Measurements from ENCODE around the gene ZNF888. TPM values are rescaled to one million over a fixed set of nuclear protein-coding genes. Genes with fewer than 3 reads are reported as not detected.
"Not testable (repeated sequence)": the region's sequence is repeated elsewhere in the genome, so short reads cannot be mapped to it uniquely, and the experiment has no call there.

The ZNF888 gene
- total and polyA plus RNA-seq, 7 experiments from 2014 or later: 1.3 to 7.2 (median 4.1) TPM

GRCh38 chr19:52946322-52947310, 23.4 kb upstream of the ZNF888 start:
- peaks cover 8 to 90% (median 57%) of the 10 kb centered on the region in 11 donors for H3K9me3 Mint-ChIP-seq
- no peak overlapping the region for H3K27ac Mint-ChIP-seq

GRCh38 chr19:52945652-52946321, 22.6 kb upstream of the ZNF888 start:
- Histone ChIP-seq H3K27ac (ENCODE audit: low read depth, low read length) (no peak overlapping the region), H3K4me3 (ENCODE audit: low read length) (no peak overlapping the region), H3K9me3 (ENCODE audit: control insufficient read depth in 2 of 3, low read length in 3 of 3) (peaks cover 11 to 58% (median 22%) of the 10 kb centered on the region in 3 experiments), H3K27me3 (ENCODE audit: control insufficient read depth in 2 of 2, insufficient read depth in 2 of 2, low read length in 2 of 2) (no peaks in the 10 kb centered on the region), H3K4me1 (ENCODE audit: control insufficient read depth in 2 of 2, insufficient read depth in 2 of 2, low read length in 2 of 2) (peaks cover 0 to 4% of the 10 kb centered on the region in 2 donors), H3K36me3 (ENCODE audit: control insufficient read depth in 2 of 3, insufficient read depth in 3 of 3, low read length in 3 of 3) (peaks cover 1 to 11% (median 3%) of the 10 kb centered on the region in 3 experiments)
- no peak overlapping the region for H3K27ac Mint-ChIP-seq
- DNase-seq (no peak), ATAC-seq (no peak)
- POLR2A ChIA-PET: no interaction called here
- H3K4me3 Mint-ChIP-seq: no peak overlapping the region
- peaks cover 9 to 18% (median 12%) of the 10 kb centered on the region in 7 donors for H3K4me1 Mint-ChIP-seq
- no peaks in the 10 kb centered on the region for H3K27me3 Mint-ChIP-seq
- H3K9me3 Mint-ChIP-seq: peaks cover 10 to 90% (median 51%) of the 10 kb centered on the region in 11 donors
- intact Hi-C loops (cut with micrococcal nuclease): no loop called here
- CTCF ChIA-PET: no interaction called here
- H3K36me3 Mint-ChIP-seq: peaks cover 10 to 39% (median 26%) of the 10 kb centered on the region in 5 donors

More at GRCh38 chr19:52946322-52947310, 23.4 kb upstream of the ZNF888 start:
- Mint-ChIP-seq H3K4me1 (peaks cover 3 to 12% (median 7%) of the 10 kb centered on the region in 7 donors), H3K27me3 (no peaks in the 10 kb centered on the region), H3K4me3 (no peak overlapping the region), H3K36me3 (peaks cover 13 to 42% (median 29%) of the 10 kb centered on the region in 5 donors)
- peaks cover 9 to 20% (median 10%) of the 10 kb centered on the region in 3 experiments for H3K36me3 ChIP-seq (ENCODE audit: control insufficient read depth in 2 of 3, insufficient read depth in 3 of 3, low read length in 3 of 3)
- intact Hi-C loops (cut with micrococcal nuclease): no loop called here
- no peak overlapping the region for H3K4me3 ChIP-seq (ENCODE audit: low read length)
- no peaks in the 10 kb centered on the region for H3K27me3 ChIP-seq (ENCODE audit: control insufficient read depth in 2 of 2, insufficient read depth in 2 of 2, low read length in 2 of 2)
- DNase-seq (no peak), ATAC-seq (no peak)
- ChIA-PET POLR2A (interaction anchor here (0.6 kb wide), 1 partner anchor 164 kb away, joined by 3 read pairs; no protein-coding TSS in a partner anchor), CTCF (no interaction called here)
- H3K4me1 ChIP-seq (ENCODE audit: control insufficient read depth in 2 of 2, insufficient read depth in 2 of 2, low read length in 2 of 2): peaks cover 0 to 2% of the 10 kb centered on the region in 2 donors
- H3K9me3 ChIP-seq (ENCODE audit: control insufficient read depth in 2 of 3, low read length in 3 of 3): peaks cover 11 to 66% (median 30%) of the 10 kb centered on the region in 3 experiments
- H3K27ac ChIP-seq (ENCODE audit: low read depth, low read length): no peak overlapping the region

- Mint-ChIP-seq H3K36me3 (peaks cover under 1 to 32% (median 20%) of the 10 kb centered on the region in 5 donors), H3K4me3 (peak overlapping the region in 6 of 10 donors; percentile 8 to 57 (median 16)), H3K9me3 (peaks cover 4 to 86% (median 42%) of the 10 kb centered on the region in 11 donors), H3K4me1 (peaks cover 9 to 21% (median 12%) of the 10 kb centered on the region in 7 donors)
- CTCF ChIA-PET; DNase-seq; H3K36me3 ChIP-seq (ENCODE audit: control insufficient read depth in 2 of 3, insufficient read depth in 3 of 3, low read length in 3 of 3); H3K27ac Mint-ChIP-seq; H3K27me3 ChIP-seq (ENCODE audit: control insufficient read depth in 2 of 2, insufficient read depth in 2 of 2, low read length in 2 of 2); H3K27ac ChIP-seq (ENCODE audit: low read depth, low read length); ATAC-seq; H3K27me3 Mint-ChIP-seq; H3K4me3 ChIP-seq (ENCODE audit: low read length); H3K4me1 ChIP-seq (ENCODE audit: control insufficient read depth in 2 of 2, insufficient read depth in 2 of 2, low read length in 2 of 2): not testable (repeated sequence)
- POLR2A ChIA-PET: interaction anchor here (0.6 kb wide), 1 partner anchor 23 kb away, joined by 4 read pairs; no protein-coding TSS in a partner anchor
- intact Hi-C loops (cut with micrococcal nuclease): loop anchor here (5.0 kb wide), 2 partner anchors 252 to 418 kb away; partner anchors contain the start of gene ZNF808 (in 1 of the 2)
- peaks cover 7 to 49% (median 13%) of the 10 kb centered on the region in 3 experiments for H3K9me3 ChIP-seq (ENCODE audit: control insufficient read depth in 2 of 3, low read length in 3 of 3)
Measured at GRCh38 chr19:52944703-52945493, 21.7 kb upstream of the ZNF888 start.

- Histone ChIP-seq H3K4me1 (ENCODE audit: control insufficient read depth in 2 of 2, insufficient read depth in 2 of 2, low read length in 2 of 2) (peaks cover 0 to 4% of the 10 kb centered on the region in 2 donors), H3K36me3 (ENCODE audit: control insufficient read depth in 2 of 3, insufficient read depth in 3 of 3, low read length in 3 of 3) (peaks cover 0 to 5% (median 0%) of the 10 kb centered on the region in 3 experiments), H3K9me3 (ENCODE audit: control insufficient read depth in 2 of 3, low read length in 3 of 3) (peaks cover 4 to 41% (median 8%) of the 10 kb centered on the region in 3 experiments), H3K27me3 (ENCODE audit: control insufficient read depth in 2 of 2, insufficient read depth in 2 of 2, low read length in 2 of 2) (no peaks in the 10 kb centered on the region), H3K27ac (ENCODE audit: low read depth, low read length) (no peak overlapping the region), H3K4me3 (ENCODE audit: low read length) (no peak overlapping the region)
- Mint-ChIP-seq H3K36me3 (peaks cover 0 to 28% (median 13%) of the 10 kb centered on the region in 5 donors), H3K27me3 (no peaks in the 10 kb centered on the region), H3K27ac (no peak overlapping the region), H3K9me3 (peaks cover 0 to 84% (median 34%) of the 10 kb centered on the region in 11 donors), H3K4me1 (peaks cover 10 to 21% (median 12%) of the 10 kb centered on the region in 7 donors), H3K4me3 (peak overlapping the region in 3 of 10 donors; percentile 21 to 68 (median 51))
- no peak for ATAC-seq
- ChIA-PET CTCF (no interaction called here), POLR2A (interaction anchor here (0.6 to 0.7 kb wide), 2 partner anchors 9 to 22 kb away, joined by 3 to 4 read pairs; no protein-coding TSS in a partner anchor)
- DNase-seq: no peak
- intact Hi-C loops (cut with micrococcal nuclease): loop anchor here (2.0 to 5.0 kb wide), 4 partner anchors 21 to 417 kb away; partner anchors contain the start of genes ZNF888 (in 2 of the 2), ZNF160 (in 1 of the 2) and ZNF808 (in 1 of the 2)
Measured at GRCh38 chr19:52943884-52944643, 20.8 kb upstream of the ZNF888 start.

- POLR2A ChIA-PET: interaction anchor here (0.6 to 0.7 kb wide), 2 partner anchors 10 to 53 kb away, joined by 3 read pairs; no protein-coding TSS in a partner anchor
- no peaks in the 10 kb centered on the region for H3K27me3 ChIP-seq (ENCODE audit: control insufficient read depth in 2 of 2, insufficient read depth in 2 of 2, low read length in 2 of 2)
- DNase-seq: no peak
- peaks cover 0 to 5% (median 0%) of the 10 kb centered on the region in 3 experiments for H3K36me3 ChIP-seq (ENCODE audit: control insufficient read depth in 2 of 3, insufficient read depth in 3 of 3, low read length in 3 of 3)
- intact Hi-C loops (cut with micrococcal nuclease): loop anchor here (2.0 to 5.0 kb wide), 4 partner anchors 21 to 416 kb away; partner anchors contain the start of genes ZNF888 (in 2 of the 2), ZNF160 (in 1 of the 2) and ZNF808 (in 1 of the 2)
- H3K4me3 Mint-ChIP-seq: peak overlapping the region; percentile 87 to 95 (median 92)
- peaks cover 12 to 27% (median 16%) of the 10 kb centered on the region in 7 donors for H3K4me1 Mint-ChIP-seq
- H3K9me3 ChIP-seq (ENCODE audit: control insufficient read depth in 2 of 3, low read length in 3 of 3): peaks cover 4 to 33% (median 8%) of the 10 kb centered on the region in 3 experiments
- H3K27me3 Mint-ChIP-seq: no peaks in the 10 kb centered on the region
- H3K4me1 ChIP-seq (ENCODE audit: control insufficient read depth in 2 of 2, insufficient read depth in 2 of 2, low read length in 2 of 2): peaks cover 0 to 4% of the 10 kb centered on the region in 2 donors
- H3K27ac Mint-ChIP-seq: peak overlapping the region in 2 of 9 donors; percentile 51 to 88
- H3K36me3 Mint-ChIP-seq: peaks cover 0 to 34% (median 20%) of the 10 kb centered on the region in 5 donors
- H3K9me3 Mint-ChIP-seq: peaks cover 0 to 90% (median 39%) of the 10 kb centered on the region in 11 donors
- H3K4me3 ChIP-seq (ENCODE audit: low read length): peak overlapping the region; percentile 90
- ATAC-seq: no peak
- CTCF ChIA-PET: no interaction called here
- H3K27ac ChIP-seq (ENCODE audit: low read depth, low read length): peak overlapping the region; percentile 85
Measured at GRCh38 chr19:52943134-52943883, 20.1 kb upstream of the ZNF888 start.
